GM19025 (cell line): Measurements from ENCODE around the gene MYH14.

Experiments
- ATAC-seq: cut with Tn5 transposase; IDR thresholded peaks from one replicate; pipeline ENCODE4 v1.9.1; 2021; ENCODE audit warnings: mild to moderate bottlenecking, low read depth, moderate library complexity; ENCODE audit not compliant: unreplicated experiment

MYH14 gene

GRCh38 chr19:50203281-50204080 lies at the start of gene MYH14:
Gene MYH14, plus strand, starts transcription at chr19:50203622. Its CDS starts 6,744 bp downstream, at chr19:50210366.
- ATAC-seq = no peak

GRCh38 chr19:50154529-50154928 lies 48.9 kb upstream of the MYH14 start:
- ATAC-seq = no peak

GRCh38 chr19:50155520-50156109 lies 47.8 kb upstream of the MYH14 start:
- no peak for ATAC-seq

GRCh38 chr19:50158577-50158976 lies 44.8 kb upstream of the MYH14 start:
- no peak for ATAC-seq

GRCh38 chr19:50159078-50159477 lies 44.3 kb upstream of the MYH14 start:
- no peak for ATAC-seq

- ATAC-seq = no peak
These were observed 40.4 kb upstream of the MYH14 start, which contains the start of gene IZUMO2 for GRCh38 chr19:50162988-50163387. Gene IZUMO2, minus strand, starts transcription at chr19:50163281. Its CDS starts 87 bp downstream, at chr19:50163194.

GRCh38 chr19:50167314-50167721 lies 36.1 kb upstream of the MYH14 start:
- ATAC-seq = no peak

GRCh38 chr19:50171752-50172151 lies 31.7 kb upstream of the MYH14 start:
- ATAC-seq = no peak

- no peak for ATAC-seq
These were observed 30.7 kb upstream of the MYH14 start for GRCh38 chr19:50172726-50173125.

- no peak for ATAC-seq
These were observed 30.3 kb upstream of the MYH14 start for GRCh38 chr19:50173127-50173526.

- ATAC-seq = no peak
These were observed 29.2 kb upstream of the MYH14 start for GRCh38 chr19:50174100-50174793.

- ATAC-seq = no peak
These were observed 27.5 kb upstream of the MYH14 start for GRCh38 chr19:50175924-50176323.

- ATAC-seq = no peak
These were observed 26.6 kb upstream of the MYH14 start for GRCh38 chr19:50176775-50177174.

- ATAC-seq = no peak
These were observed 25.1 kb upstream of the MYH14 start for GRCh38 chr19:50178320-50178719.

GRCh38 chr19:50178859-50179537 lies 24.4 kb upstream of the MYH14 start:
- no peak for ATAC-seq

GRCh38 chr19:50181121-50181520 lies 22.3 kb upstream of the MYH14 start:
- no peak for ATAC-seq

GRCh38 chr19:50184196-50184595 lies 19.2 kb upstream of the MYH14 start:
- no peak for ATAC-seq

GRCh38 chr19:50187937-50188336 lies 15.5 kb upstream of the MYH14 start:
- ATAC-seq = no peak

GRCh38 chr19:50189331-50189730 lies 14.1 kb upstream of the MYH14 start:
- no peak for ATAC-seq

GRCh38 chr19:50190439-50190891 lies 13.0 kb upstream of the MYH14 start:
- ATAC-seq = no peak

- no peak for ATAC-seq
These were observed 12.2 kb upstream of the MYH14 start for GRCh38 chr19:50191216-50191615.
